Endodermal cell (in vitro differentiated cells): ENCODE measurements around the gene COMMD6. TPM values are rescaled to one million over a fixed set of nuclear protein-coding genes. Genes with fewer than 3 reads are reported as not detected.

Experiments
- DNase-seq: peaks from one replicate; pipeline ENCODE4 v3.0.0-alpha.2; 2017
- H3K27ac ChIP-seq: 2 replicates; pipeline ENCODE4 v1.5.1; 2013; ENCODE audit warnings: mild to moderate bottlenecking, low read depth, low read length, moderate library complexity
- H3K27me3 ChIP-seq: 2 replicates; pipeline ENCODE4 v1.6.1; 2013; ENCODE audit warnings: mild to moderate bottlenecking, low read length, moderate library complexity; ENCODE audit not compliant: insufficient read depth, control insufficient read depth, poor library complexity, severe bottlenecking
- H3K36me3 ChIP-seq: 2 replicates; pipeline ENCODE4 v1.7.0; 2013; ENCODE audit warnings: mild to moderate bottlenecking, low read length, moderate library complexity; ENCODE audit not compliant: control insufficient read depth, insufficient read depth
- H3K4me1 ChIP-seq: one replicate; pipeline ENCODE4 v1.7.0; 2013; ENCODE audit warnings: low read length; ENCODE audit not compliant: control insufficient read depth, insufficient read depth
- H3K4me3 ChIP-seq: 2 replicates; pipeline ENCODE4 v1.5.1; 2013; ENCODE audit warnings: mild to moderate bottlenecking, low read length, moderate library complexity
- H3K9ac ChIP-seq: 2 replicates; pipeline ENCODE4 v1.6.1; 2013; ENCODE audit warnings: mild to moderate bottlenecking, low read length, moderate library complexity; ENCODE audit not compliant: poor library complexity, severe bottlenecking; ENCODE audit errors: extremely low read depth
- H3K9me3 ChIP-seq: 2 replicates; pipeline ENCODE4 v1.6.1; 2013; ENCODE audit warnings: mild to moderate bottlenecking, low read length, moderate library complexity; ENCODE audit not compliant: control insufficient read depth
- H3K27ac Mint-ChIP-seq: 2 replicates; pipeline ENCODE4 v1.8.0; 2020; ENCODE audit warnings: mixed read lengths
- H3K27me3 Mint-ChIP-seq: 2 replicates; pipeline ENCODE4 v1.8.0; 2021; ENCODE audit warnings: mild to moderate bottlenecking, mixed read lengths; ENCODE audit not compliant: insufficient read depth
- H3K36me3 Mint-ChIP-seq: 2 replicates; pipeline ENCODE4 v1.8.0; 2020; ENCODE audit warnings: low read depth, mixed read lengths
- H3K4me1 Mint-ChIP-seq: 2 replicates; pipeline ENCODE4 v1.8.0; 2020; ENCODE audit warnings: mixed read lengths
- H3K4me3 Mint-ChIP-seq: 2 replicates; pipeline ENCODE4 v1.8.0; 2020; ENCODE audit warnings: mild to moderate bottlenecking, moderate library complexity, mixed read lengths
- H3K9me3 Mint-ChIP-seq: 2 replicates; pipeline ENCODE4 v1.8.0; 2020; ENCODE audit warnings: mild to moderate bottlenecking, mixed read lengths
- WGBS, 2 experiments: methylation state at CpG; one replicate each; pipeline versions ENCODE4 v1.1.5 to v1.1.7; 2013; ENCODE audit warnings: missing lambda C conversion rate in 2 of 2, mixed read lengths in 1 of 2; ENCODE audit not compliant: insufficient coverage in 1 of 2, insufficient read length in 1 of 2; 5-methylcytosine and 5-hydroxymethylcytosine counted together
- total RNA-seq, 2 donors: library from RNA; stranded (reverse); fragmentation: NEBNext Ultra II Directional in 1 of 2; extraction: Animal tissue kit (Norgen Biotek cat#: 25700) in 1 of 2; gene quantifications; 2 replicates in 1 of 2; 3 replicates in 1 of 2; pipeline ENCODE4 v1.2.1, GENCODE V29; 2021
- TF ChIP-seq, protein P1 (sequence below): fragments of 200-600 bp; sonication (generic); conservative IDR thresholded peaks from 2 replicates; pipeline ENCODE4 v1.5.0; 2021; ENCODE audit warnings: antibody characterized with exemption, mild to moderate bottlenecking

COMMD6 gene
- total RNA-seq, 2 donors from 2014 or later: 119 to 128 TPM

DNA sequence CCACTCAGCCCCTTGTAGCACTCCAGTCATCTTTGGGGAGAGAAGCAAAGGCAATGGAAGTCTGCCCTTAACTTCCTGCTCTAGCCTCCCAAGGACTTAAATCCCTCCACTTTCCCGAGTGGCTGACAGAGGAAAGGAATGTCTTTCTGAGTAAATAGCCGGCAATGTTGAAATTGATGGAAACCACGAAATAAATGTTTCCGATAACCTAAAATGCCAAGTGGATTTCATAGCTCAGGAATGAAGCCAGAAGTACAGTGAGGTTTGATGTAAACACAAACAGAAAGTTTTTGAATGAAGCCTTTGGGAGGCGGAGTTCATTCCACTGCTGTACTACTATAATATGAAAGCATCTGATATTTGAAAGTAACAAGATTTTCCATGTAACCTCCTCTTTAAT, 41.7 kb downstream of the COMMD6 start:
- Mint-ChIP-seq H3K27ac (no peak overlapping the region), H3K9me3 (no peaks in the 10 kb centered on the region), H3K4me1 (no peaks in the 10 kb centered on the region), H3K27me3 (peaks cover 4% of the 10 kb centered on the region), H3K36me3 (no peaks in the 10 kb centered on the region), H3K4me3 (no peak overlapping the region)
- WGBS, 2 experiments: 89 to 100% methylated on average over 3 to 4 of the region's 5 CpGs
- Histone ChIP-seq H3K27me3 (no peaks in the 10 kb centered on the region), H3K4me1 (no peaks in the 10 kb centered on the region), H3K9me3 (no peaks in the 10 kb centered on the region), H3K36me3 (no peaks in the 10 kb centered on the region), H3K4me3 (no peak overlapping the region), H3K9ac (no peak overlapping the region), H3K27ac (no peak overlapping the region)
- TF ChIP-seq, protein P1, sequence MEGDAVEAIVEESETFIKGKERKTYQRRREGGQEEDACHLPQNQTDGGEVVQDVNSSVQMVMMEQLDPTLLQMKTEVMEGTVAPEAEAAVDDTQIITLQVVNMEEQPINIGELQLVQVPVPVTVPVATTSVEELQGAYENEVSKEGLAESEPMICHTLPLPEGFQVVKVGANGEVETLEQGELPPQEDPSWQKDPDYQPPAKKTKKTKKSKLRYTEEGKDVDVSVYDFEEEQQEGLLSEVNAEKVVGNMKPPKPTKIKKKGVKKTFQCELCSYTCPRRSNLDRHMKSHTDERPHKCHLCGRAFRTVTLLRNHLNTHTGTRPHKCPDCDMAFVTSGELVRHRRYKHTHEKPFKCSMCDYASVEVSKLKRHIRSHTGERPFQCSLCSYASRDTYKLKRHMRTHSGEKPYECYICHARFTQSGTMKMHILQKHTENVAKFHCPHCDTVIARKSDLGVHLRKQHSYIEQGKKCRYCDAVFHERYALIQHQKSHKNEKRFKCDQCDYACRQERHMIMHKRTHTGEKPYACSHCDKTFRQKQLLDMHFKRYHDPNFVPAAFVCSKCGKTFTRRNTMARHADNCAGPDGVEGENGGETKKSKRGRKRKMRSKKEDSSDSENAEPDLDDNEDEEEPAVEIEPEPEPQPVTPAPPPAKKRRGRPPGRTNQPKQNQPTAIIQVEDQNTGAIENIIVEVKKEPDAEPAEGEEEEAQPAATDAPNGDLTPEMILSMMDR: no peak
- DNase-seq: no peak

DNA sequence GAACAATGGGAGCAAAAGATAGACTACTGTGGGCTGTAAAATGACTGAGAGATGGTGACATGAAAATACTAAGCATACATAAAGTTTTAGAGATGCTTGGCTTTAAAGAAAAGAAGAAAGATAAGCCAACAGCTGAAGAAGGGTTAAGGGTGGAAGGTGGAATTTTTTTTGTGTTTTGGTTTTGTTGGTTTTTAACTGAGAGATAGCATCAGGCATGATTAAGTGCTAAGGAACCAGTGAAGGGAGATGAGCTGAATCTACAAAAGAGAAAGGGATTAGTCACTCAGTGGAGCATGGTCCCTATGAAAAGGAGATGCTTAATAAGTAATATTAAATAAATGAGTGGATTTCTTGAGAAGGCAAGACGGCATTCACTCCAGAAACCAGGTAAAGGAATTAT, 43.1 kb downstream of the COMMD6 start:
- H3K27me3 Mint-ChIP-seq: peaks cover 4% of the 10 kb centered on the region
- TF ChIP-seq, protein P1: no peak
- no peak overlapping the region for H3K27ac Mint-ChIP-seq
- H3K4me1 Mint-ChIP-seq: no peaks in the 10 kb centered on the region
- Histone ChIP-seq H3K27me3 (no peaks in the 10 kb centered on the region), H3K9ac (no peak overlapping the region), H3K4me1 (no peaks in the 10 kb centered on the region), H3K27ac (no peak overlapping the region), H3K36me3 (no peaks in the 10 kb centered on the region), H3K4me3 (no peak overlapping the region), H3K9me3 (no peaks in the 10 kb centered on the region)
- no peak for DNase-seq
- H3K9me3 Mint-ChIP-seq: no peaks in the 10 kb centered on the region
- H3K36me3 Mint-ChIP-seq: no peaks in the 10 kb centered on the region
- no peak overlapping the region for H3K4me3 Mint-ChIP-seq
- 93 to 100% methylated on average over 1 of the region's 1 CpG for WGBS, 2 experiments

DNA sequence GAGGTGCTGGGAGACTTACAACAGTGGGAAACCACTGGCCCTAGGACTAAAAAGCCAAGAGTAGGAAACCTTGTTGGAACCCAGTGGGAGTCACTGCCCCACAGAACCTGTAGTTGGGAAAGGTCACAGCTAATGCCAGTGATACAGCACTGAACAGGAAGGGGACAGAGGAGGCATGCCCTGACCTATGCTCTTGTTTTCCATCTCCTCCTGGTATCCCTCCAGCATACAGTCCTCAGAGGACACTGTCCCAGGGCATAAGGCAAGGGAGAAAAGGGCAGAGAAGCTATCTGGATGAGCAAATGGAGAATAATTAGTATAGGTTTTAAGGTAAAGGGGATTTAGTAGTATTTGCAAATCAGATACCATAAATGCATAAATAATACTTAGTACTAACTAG, 44.5 kb downstream of the COMMD6 start:
- Histone ChIP-seq H3K9ac (no peak overlapping the region), H3K27me3 (no peaks in the 10 kb centered on the region), H3K4me3 (no peak overlapping the region), H3K36me3 (no peaks in the 10 kb centered on the region), H3K4me1 (no peaks in the 10 kb centered on the region), H3K9me3 (no peaks in the 10 kb centered on the region), H3K27ac (no peak overlapping the region)
- no peak overlapping the region for H3K4me3 Mint-ChIP-seq
- no peaks in the 10 kb centered on the region for H3K4me1 Mint-ChIP-seq
- no peak overlapping the region for H3K27ac Mint-ChIP-seq
- TF ChIP-seq, protein P1: no peak
- H3K9me3 Mint-ChIP-seq: no peaks in the 10 kb centered on the region
- DNase-seq: no peak
- peaks cover 1% of the 10 kb centered on the region for H3K27me3 Mint-ChIP-seq
- no peaks in the 10 kb centered on the region for H3K36me3 Mint-ChIP-seq
